Skeletal muscle satellite cell (primary cell): ENCODE data around the gene ZMYM1. TPM values are rescaled to one million over a fixed set of nuclear protein-coding genes. Genes with fewer than 3 reads are reported as not detected.

ENCODE experiments used
- H3K27me3 ChIP-seq: 2 replicates; pipeline ENCODE4 v1.7.0; 2013; ENCODE audit warnings: low read length; ENCODE audit not compliant: control insufficient read depth, insufficient read depth
- H3K36me3 ChIP-seq: 2 replicates; pipeline ENCODE4 v1.7.0; 2013; ENCODE audit warnings: mild to moderate bottlenecking, control low read depth, low read length; ENCODE audit not compliant: insufficient read depth
- H3K4me1 ChIP-seq: 2 replicates; pipeline ENCODE4 v1.7.0; 2013; ENCODE audit warnings: low read length; ENCODE audit not compliant: control insufficient read depth, insufficient read depth
- H3K4me2 ChIP-seq: 2 replicates; pipeline ENCODE4 v1.7.0; 2013; ENCODE audit warnings: mild to moderate bottlenecking, low read length
- H3K4me3 ChIP-seq: 2 replicates; pipeline ENCODE4 v1.7.0; 2013; ENCODE audit warnings: low read length
- H3K9ac ChIP-seq: 2 replicates; pipeline ENCODE4 v1.7.0; 2013; ENCODE audit warnings: mild to moderate bottlenecking, low read depth, low read length, moderate library complexity
- H3K9me3 ChIP-seq: replicated peaks from 2 replicates; pipeline ENCODE4 v1.7.0; 2013; ENCODE audit warnings: mild to moderate bottlenecking, control low read depth, low read length
- total RNA-seq: library from RNA; depleted of rRNA; stranded (reverse); fragments of >200 nt; gene quantifications from 2 replicates; pipeline ENCODE4 v1.2.3, GENCODE V29; 2012; rRNA removed

The ZMYM1 gene
- 14.2 and 17.3 TPM in 2 replicates for total RNA-seq

- Histone ChIP-seq H3K4me1 (peaks cover 14% of the 10 kb centered on the region), H3K36me3 (peaks cover 3% of the 10 kb centered on the region), H3K4me2 (peak within 1 kb of the TSS; percentile 89), H3K27me3 (no peaks in the 10 kb centered on the region), H3K9me3 (no peaks in the 10 kb centered on the region), H3K4me3 (peak within 1 kb of the TSS; percentile 88), H3K9ac (peak within 1 kb of the TSS; percentile 91)
Measured at GRCh38 chr1:35079003-35079930, at the start of gene ZMYM1. ZMYM1 (plus strand) TSS chr1:35079385; CDS start chr1:35093988, 14,603 bp downstream.

GRCh38 chr1:35029761-35030160 lies 49.4 kb upstream of the ZMYM1 start:
- Histone ChIP-seq H3K4me3 (no peak overlapping the region), H3K4me1 (peaks cover 12% of the 10 kb centered on the region), H3K9ac (no peak overlapping the region)

GRCh38 chr1:35030338-35030737 lies 48.8 kb upstream of the ZMYM1 start:
- H3K4me3 ChIP-seq = peak overlapping the region; percentile 83

More at GRCh38 chr1:35029761-35030160, 49.4 kb upstream of the ZMYM1 start:
- Histone ChIP-seq H3K36me3 (peaks cover 15% of the 10 kb centered on the region), H3K4me2 (peak overlapping the region; percentile 83), H3K9me3 (no peaks in the 10 kb centered on the region), H3K27me3 (no peaks in the 10 kb centered on the region)

GRCh38 chr1:35030756-35031446 lies 48.3 kb upstream of the ZMYM1 start:
- H3K36me3 ChIP-seq = peaks cover 9% of the 10 kb centered on the region
- H3K4me1 ChIP-seq = peaks cover 12% of the 10 kb centered on the region
- peak overlapping the region; percentile 83 for H3K4me2 ChIP-seq
- H3K9ac ChIP-seq = peak overlapping the region; percentile 95
- no peaks in the 10 kb centered on the region for H3K9me3 ChIP-seq
- H3K4me3 ChIP-seq = peak overlapping the region; percentile 83
- no peaks in the 10 kb centered on the region for H3K27me3 ChIP-seq

More at GRCh38 chr1:35030338-35030737, 48.8 kb upstream of the ZMYM1 start:
- peak overlapping the region; percentile 95 for H3K9ac ChIP-seq
- peak overlapping the region; percentile 83 for H3K4me2 ChIP-seq
- peaks cover 14% of the 10 kb centered on the region for H3K36me3 ChIP-seq
- H3K9me3 ChIP-seq = no peaks in the 10 kb centered on the region
- peaks cover 12% of the 10 kb centered on the region for H3K4me1 ChIP-seq
- H3K27me3 ChIP-seq = no peaks in the 10 kb centered on the region

- Histone ChIP-seq H3K4me1 (peaks cover 12% of the 10 kb centered on the region), H3K4me2 (peak overlapping the region; percentile 83), H3K27me3 (no peaks in the 10 kb centered on the region), H3K4me3 (peak overlapping the region; percentile 55), H3K9ac (no peak overlapping the region), H3K9me3 (no peaks in the 10 kb centered on the region), H3K36me3 (no peaks in the 10 kb centered on the region)
Measured at GRCh38 chr1:35032384-35032739, 46.8 kb upstream of the ZMYM1 start.

- no peaks in the 10 kb centered on the region for H3K27me3 ChIP-seq
Measured at GRCh38 chr1:35033346-35033745, 45.8 kb upstream of the ZMYM1 start.

GRCh38 chr1:35036621-35037020 lies 42.6 kb upstream of the ZMYM1 start:
- Histone ChIP-seq H3K36me3 (no peaks in the 10 kb centered on the region), H3K27me3 (no peaks in the 10 kb centered on the region), H3K9ac (no peak overlapping the region), H3K4me3 (no peak overlapping the region), H3K4me1 (no peaks in the 10 kb centered on the region), H3K9me3 (no peaks in the 10 kb centered on the region), H3K4me2 (no peak overlapping the region)

More at GRCh38 chr1:35033346-35033745, 45.8 kb upstream of the ZMYM1 start:
- H3K4me3 ChIP-seq = no peak overlapping the region
- no peak overlapping the region for H3K4me2 ChIP-seq
- H3K9ac ChIP-seq = no peak overlapping the region
- peaks cover 12% of the 10 kb centered on the region for H3K4me1 ChIP-seq
- H3K9me3 ChIP-seq = no peaks in the 10 kb centered on the region
- H3K36me3 ChIP-seq = no peaks in the 10 kb centered on the region

- H3K4me1 ChIP-seq = no peaks in the 10 kb centered on the region
Measured at GRCh38 chr1:35037206-35037605, 42.0 kb upstream of the ZMYM1 start.

GRCh38 chr1:35038723-35039122 lies 40.5 kb upstream of the ZMYM1 start:
- Histone ChIP-seq H3K27me3 (no peaks in the 10 kb centered on the region), H3K9me3 (no peaks in the 10 kb centered on the region), H3K4me2 (no peak overlapping the region), H3K4me1 (no peaks in the 10 kb centered on the region), H3K36me3 (no peaks in the 10 kb centered on the region), H3K9ac (no peak overlapping the region), H3K4me3 (no peak overlapping the region)

More at GRCh38 chr1:35037206-35037605, 42.0 kb upstream of the ZMYM1 start:
- no peak overlapping the region for H3K9ac ChIP-seq
- no peaks in the 10 kb centered on the region for H3K36me3 ChIP-seq
- H3K4me3 ChIP-seq = no peak overlapping the region
- no peak overlapping the region for H3K4me2 ChIP-seq
- no peaks in the 10 kb centered on the region for H3K9me3 ChIP-seq
- no peaks in the 10 kb centered on the region for H3K27me3 ChIP-seq

GRCh38 chr1:35043498-35043897 lies 35.7 kb upstream of the ZMYM1 start:
- no peaks in the 10 kb centered on the region for H3K27me3 ChIP-seq
- H3K4me3 ChIP-seq = no peak overlapping the region
- no peaks in the 10 kb centered on the region for H3K36me3 ChIP-seq
- peaks cover 11% of the 10 kb centered on the region for H3K4me1 ChIP-seq
- H3K9me3 ChIP-seq = no peaks in the 10 kb centered on the region
- no peak overlapping the region for H3K4me2 ChIP-seq
- no peak overlapping the region for H3K9ac ChIP-seq

GRCh38 chr1:35044431-35044830 lies 34.8 kb upstream of the ZMYM1 start:
- peaks cover 11% of the 10 kb centered on the region for H3K4me1 ChIP-seq
- no peak overlapping the region for H3K9ac ChIP-seq
- H3K4me2 ChIP-seq = no peak overlapping the region
- H3K9me3 ChIP-seq = no peaks in the 10 kb centered on the region
- H3K4me3 ChIP-seq = no peak overlapping the region
- H3K36me3 ChIP-seq = no peaks in the 10 kb centered on the region
- no peaks in the 10 kb centered on the region for H3K27me3 ChIP-seq
